IMR-90 (cell line): Measurements from ENCODE around the gene GRIK3. TPM values are rescaled to one million over a fixed set of nuclear protein-coding genes. Genes with fewer than 3 reads are reported as not detected.

Source experiments
- ATAC-seq: fragments of 200-7000 bp; cut with Tn5 transposase; 2 replicates; pipeline ENCODE4 v1.9.1; 2020; ENCODE audit warnings: low read depth, mild to moderate bottlenecking, moderate library complexity
- BruUV-seq: library from RNA; stranded (reverse); fragments of 400-500 nt; replicated peaks from 2 replicates; lab custom pipeline; 2021; lab: Mats Ljungman, UMichigan
- CTCF ChIA-PET: fragments of 300-600 bp; formaldehyde crosslinking; extraction: SDS; loops from one replicate; lab custom pipeline; 2021; ENCODE audit warnings: antibody characterized with exemption; lab: Yijun Ruan, JAX
- POLR2A ChIA-PET: fragments of 300-600 bp; sonication (Branson Sonifier 250); formaldehyde crosslinking; loops from one replicate; lab custom pipeline; 2022; ENCODE audit warnings: antibody characterized with exemption; ENCODE audit not compliant: unreplicated experiment; lab: Charles Lee
- DNase-seq: peaks from one replicate; pipeline ENCODE4 v3.0.0; 2013
- H2AFZ ChIP-seq: replicated peaks from 2 replicates; pipeline ENCODE3; 2013; ENCODE audit warnings: low read length, mild to moderate bottlenecking; ENCODE audit not compliant: poor library complexity
- H2AK5ac ChIP-seq: 2 replicates; pipeline ENCODE4 v1.6.1; 2013; ENCODE audit warnings: low read depth, low read length, inconsistent platforms
- H2AK9ac ChIP-seq: replicated peaks from 2 replicates; pipeline ENCODE3; 2013; ENCODE audit warnings: mild to moderate bottlenecking, low read depth, low read length, moderate library complexity; ENCODE audit not compliant: poor library complexity
- H2BK120ac ChIP-seq: 2 replicates; pipeline ENCODE4 v1.6.1; 2013; ENCODE audit warnings: low read depth, low read length, inconsistent platforms
- H2BK15ac ChIP-seq: 3 replicates; pipeline ENCODE4 v1.6.1; 2013; ENCODE audit warnings: low read depth, low read length, inconsistent platforms
- H2BK20ac ChIP-seq: 2 replicates; pipeline ENCODE4 v1.6.1; 2013; ENCODE audit warnings: low read depth, mild to moderate bottlenecking, inconsistent platforms, low read length, moderate library complexity
- H2BK5ac ChIP-seq: 2 replicates; pipeline ENCODE4 v1.6.1; 2013; ENCODE audit warnings: mild to moderate bottlenecking, low read depth, low read length, inconsistent platforms; ENCODE audit not compliant: poor library complexity, severe bottlenecking
- H3K14ac ChIP-seq: replicated peaks from 2 replicates; pipeline ENCODE4 v1.6.1; 2013; ENCODE audit warnings: low read depth, low read length, inconsistent platforms
- H3K18ac ChIP-seq: 2 replicates; pipeline ENCODE4 v1.6.1; 2013; ENCODE audit warnings: low read depth, low read length, control low read depth
- H3K23ac ChIP-seq: 2 replicates; pipeline ENCODE4 v1.6.1; 2013; ENCODE audit warnings: low read depth, low read length, inconsistent platforms
- H3K27ac ChIP-seq: 2 replicates; pipeline ENCODE4 v1.5.1; 2013; ENCODE audit warnings: mild to moderate bottlenecking, control low read depth, low read length; ENCODE audit not compliant: insufficient read depth
- H3K27me3 ChIP-seq: 2 replicates; pipeline ENCODE4 v1.6.1; 2013; ENCODE audit warnings: low read length; ENCODE audit not compliant: control insufficient read depth, insufficient read depth
- H3K36me3 ChIP-seq: 2 replicates; pipeline ENCODE4 v1.6.1; 2013; ENCODE audit warnings: low read length, mixed read lengths; ENCODE audit not compliant: control insufficient read depth, insufficient read depth
- H3K4ac ChIP-seq: 2 replicates; pipeline ENCODE4 v1.6.1; 2013; ENCODE audit warnings: low read depth, low read length, inconsistent platforms
- H3K4me1 ChIP-seq: 2 replicates; pipeline ENCODE4 v1.6.1; 2013; ENCODE audit warnings: low read length, mixed read lengths; ENCODE audit not compliant: control insufficient read depth, insufficient read depth
- H3K4me2 ChIP-seq: 2 replicates; pipeline ENCODE4 v1.6.1; 2013; ENCODE audit warnings: low read depth, mild to moderate bottlenecking, control low read depth, low read length, moderate library complexity
- H3K4me3 ChIP-seq: 2 replicates; pipeline ENCODE4 v1.5.1; 2013; ENCODE audit warnings: low read depth, mild to moderate bottlenecking, control low read depth, low read length, moderate library complexity; ENCODE audit not compliant: insufficient read depth
- H3K56ac ChIP-seq: 2 replicates; pipeline ENCODE4 v1.6.1; 2013; ENCODE audit warnings: low read length, inconsistent platforms; ENCODE audit not compliant: insufficient read depth; ENCODE audit errors: extremely low read depth
- H3K79me1 ChIP-seq, 2 experiments: 2 replicates each; pipeline ENCODE4 v1.6.1; 2013; ENCODE audit warnings: low read length in 2 of 2, inconsistent platforms in 1 of 2, low read depth in 1 of 2
- H3K9ac ChIP-seq: 2 replicates; pipeline ENCODE4 v1.6.1; 2013; ENCODE audit warnings: low read depth, low read length, control low read depth
- H3K9me1 ChIP-seq: 2 replicates; pipeline ENCODE4 v1.6.1; 2013; ENCODE audit warnings: low read length, inconsistent platforms; ENCODE audit not compliant: insufficient read depth
- H3K9me3 ChIP-seq: 2 replicates; pipeline ENCODE4 v1.6.1; 2013; ENCODE audit warnings: low read length; ENCODE audit not compliant: control insufficient read depth, insufficient read depth
- H4K20me1 ChIP-seq: 2 replicates; pipeline ENCODE4 v1.6.1; 2013; ENCODE audit warnings: low read length, inconsistent platforms; ENCODE audit not compliant: insufficient read depth
- H4K5ac ChIP-seq: 2 replicates; pipeline ENCODE4 v1.6.1; 2013; ENCODE audit warnings: mild to moderate bottlenecking, low read depth, low read length, control low read depth
- H4K8ac ChIP-seq, 2 experiments: 2 replicates each; pipeline ENCODE4 v1.6.1; 2013; ENCODE audit warnings: low read depth in 2 of 2, low read length in 2 of 2, control low read depth in 1 of 2, inconsistent platforms in 1 of 2
- H4K91ac ChIP-seq: 2 replicates; pipeline ENCODE4 v1.6.1; 2013; ENCODE audit warnings: low read depth, low read length, inconsistent platforms; ENCODE audit not compliant: insufficient read depth
- BHLHE40 ChIP-seq: fragments of 150-350 bp; IDR thresholded peaks from 2 replicates; pipeline ENCODE4 v1.6.1; 2016; ENCODE audit warnings: mild to moderate bottlenecking, low read depth, low read length
- CEBPB ChIP-seq: IDR thresholded peaks from 2 replicates; pipeline ENCODE4 v1.6.1; 2012; ENCODE audit warnings: low read depth, low read length, improper control_type of control experiment
- CHD1 ChIP-seq: IDR thresholded peaks from 2 replicates; pipeline ENCODE4 v1.6.1; 2012; ENCODE audit warnings: low read depth, low read length, improper control_type of control experiment
- FOS ChIP-seq: fragments of 150-350 bp; IDR thresholded peaks from 2 replicates; pipeline ENCODE4 v1.6.1; 2016; ENCODE audit warnings: low read depth, low read length
- MAFK ChIP-seq: IDR thresholded peaks from 2 replicates; pipeline ENCODE4 v1.6.1; 2012; ENCODE audit warnings: low read depth, low read length, improper control_type of control experiment
- MAZ ChIP-seq: IDR thresholded peaks from 2 replicates; pipeline ENCODE4 v1.6.1; 2012; ENCODE audit warnings: low read depth, mild to moderate bottlenecking, low read length, improper control_type of control experiment, moderate library complexity, borderline replicate concordance
- MXI1 ChIP-seq: IDR thresholded peaks from 2 replicates; pipeline ENCODE4 v1.6.1; 2012; ENCODE audit warnings: low read depth, mild to moderate bottlenecking, low read length, moderate library complexity, borderline replicate concordance
- NFE2L2 ChIP-seq: fragments of 150-350 bp; IDR thresholded peaks from 2 replicates; pipeline ENCODE4 v1.6.1; 2016; ENCODE audit warnings: low read depth, mild to moderate bottlenecking, low read length
- POLR2A ChIP-seq: IDR thresholded peaks from 2 replicates; pipeline ENCODE4 v1.6.1; 2012; ENCODE audit warnings: mild to moderate bottlenecking, low read depth, low read length
- RAD21 ChIP-seq: IDR thresholded peaks from 2 replicates; pipeline ENCODE4 v1.6.1; 2012; ENCODE audit warnings: low read length, improper control_type of control experiment
- RCOR1 ChIP-seq: IDR thresholded peaks from 2 replicates; pipeline ENCODE4 v1.6.1; 2012; ENCODE audit warnings: mild to moderate bottlenecking, low read length, improper control_type of control experiment; ENCODE audit not compliant: insufficient replicate concordance
- RFX5 ChIP-seq: IDR thresholded peaks from 2 replicates; pipeline ENCODE4 v1.8.0; 2012; ENCODE audit warnings: low read depth, mild to moderate bottlenecking, low read length, moderate library complexity
- SMC3 ChIP-seq: fragments of 150-350 bp; IDR thresholded peaks from 2 replicates; pipeline ENCODE4 v1.6.1; 2016; ENCODE audit warnings: low read depth, mild to moderate bottlenecking, antibody characterized with exemption, low read length, moderate library complexity
- USF2 ChIP-seq: fragments of 150-350 bp; IDR thresholded peaks from 2 replicates; pipeline ENCODE4 v1.6.1; 2017; ENCODE audit warnings: mild to moderate bottlenecking, antibody characterized with exemption, low read length, low read depth
- WGBS, 2 experiments: methylation state at CpG; one replicate each; pipeline versions ENCODE4 v1.1.5 to v1.1.7; 2013; ENCODE audit warnings: missing lambda C conversion rate in 2 of 2; ENCODE audit not compliant: insufficient read length in 1 of 2; ENCODE audit errors: extremely low coverage in 2 of 2; 5-methylcytosine and 5-hydroxymethylcytosine counted together
- dilution Hi-C: fragments of 300-500 bp; cut with HindIII; formaldehyde crosslinking; loops from one replicate; pipeline ENCODE4 v1.14.3; 2018; ENCODE audit warnings: low sequenced_read_pairs; ENCODE audit not compliant: unreplicated experiment
- in situ Hi-C: fragments of 300-500 bp; cut with MboI; formaldehyde crosslinking; loops from 3 replicates; pipeline ENCODE4 v1.14.3; 2019; ENCODE audit warnings: low sequenced_read_pairs, inconsistent platforms, mixed read lengths
- intact Hi-C: fragments of 100-400 bp; cut with micrococcal nuclease; formaldehyde crosslinking; loops from 2 replicates; pipeline ENCODE4 v1.10.0; 2022
- polyA plus RNA-seq, 3 experiments: library from polyadenylated mRNA; depleted of rRNA; stranded (reverse); fragments of >200 nt; gene quantifications; 2 replicates each; pipeline ENCODE4 v1.2.3, GENCODE V29; 2012; ENCODE audit warnings: low replicate concordance in 1 of 3
- total RNA-seq: library from RNA; depleted of rRNA; stranded (reverse); fragments of >200 nt; gene quantifications from 2 replicates; pipeline ENCODE4 v1.2.3, GENCODE V29; 2012
- TF ChIP-seq, protein P1 (sequence below): conservative IDR thresholded peaks from 2 replicates; pipeline ENCODE4 v1.5.1; 2012; ENCODE audit warnings: mild to moderate bottlenecking, low read depth, low read length, improper control_type of control experiment
- TF ChIP-seq, protein P2 (sequence below): fragments of 150-350 bp; IDR thresholded peaks from 2 replicates; pipeline ENCODE4 v1.6.1; 2016; ENCODE audit warnings: low read depth, mild to moderate bottlenecking, low read length, moderate library complexity, borderline replicate concordance

The GRIK3 gene
- total and polyA plus RNA-seq, 2 of the 4 experiments (the other 2 are of a cell fraction), result not detected

GRCh38 chr1:36857754-36858153, 176.6 kb downstream of the GRIK3 start:
- intact Hi-C loops, result no loop called here
- DNase-seq, result no peak
- CTCF ChIA-PET, result interaction anchor here (0.9 kb wide), 1 partner anchor 197 kb away, joined by 3 read pairs; no protein-coding TSS in a partner anchor

More at GRCh38 chr1:36857754-36858153, 176.6 kb downstream of the GRIK3 start:
- no TSS peak for BruUV-seq
- POLR2A ChIA-PET, result no interaction called here
- Histone ChIP-seq H3K27me3 (no peaks in the 10 kb centered on the region), H4K5ac (no peak overlapping the region), H2BK15ac (no peak overlapping the region), H3K4me2 (no peak overlapping the region), H3K23ac (no peak overlapping the region), H2BK120ac (no peak overlapping the region), H3K14ac (no peak overlapping the region), H3K4me3 (no peak overlapping the region), H4K20me1 (no peaks in the 10 kb centered on the region), H2BK5ac (no peak overlapping the region), H3K9me3 (no peaks in the 10 kb centered on the region), H4K91ac (no peak overlapping the region), H3K18ac (no peak overlapping the region), H2BK20ac (no peak overlapping the region), H4K8ac (no peak overlapping the region), H2AK5ac (no peak overlapping the region), H3K4ac (no peak overlapping the region), H3K79me1 (no peaks in the 10 kb centered on the region), H3K56ac (no peak overlapping the region), H3K4me1 (no peaks in the 10 kb centered on the region), H3K9ac (no peak overlapping the region), H2AK9ac (no peak overlapping the region), H3K9me1 (no peaks in the 10 kb centered on the region), H3K36me3 (no peaks in the 10 kb centered on the region), H2AFZ (peak overlapping the region; percentile 23), H3K27ac (no peak overlapping the region)
- dilution Hi-C loops (no loop called here), in situ Hi-C loops (no loop called here)
- no peak for ATAC-seq
- TF ChIP-seq RAD21, result no peak
- TF ChIP-seq FOS, result no peak
- TF ChIP-seq, protein P1, sequence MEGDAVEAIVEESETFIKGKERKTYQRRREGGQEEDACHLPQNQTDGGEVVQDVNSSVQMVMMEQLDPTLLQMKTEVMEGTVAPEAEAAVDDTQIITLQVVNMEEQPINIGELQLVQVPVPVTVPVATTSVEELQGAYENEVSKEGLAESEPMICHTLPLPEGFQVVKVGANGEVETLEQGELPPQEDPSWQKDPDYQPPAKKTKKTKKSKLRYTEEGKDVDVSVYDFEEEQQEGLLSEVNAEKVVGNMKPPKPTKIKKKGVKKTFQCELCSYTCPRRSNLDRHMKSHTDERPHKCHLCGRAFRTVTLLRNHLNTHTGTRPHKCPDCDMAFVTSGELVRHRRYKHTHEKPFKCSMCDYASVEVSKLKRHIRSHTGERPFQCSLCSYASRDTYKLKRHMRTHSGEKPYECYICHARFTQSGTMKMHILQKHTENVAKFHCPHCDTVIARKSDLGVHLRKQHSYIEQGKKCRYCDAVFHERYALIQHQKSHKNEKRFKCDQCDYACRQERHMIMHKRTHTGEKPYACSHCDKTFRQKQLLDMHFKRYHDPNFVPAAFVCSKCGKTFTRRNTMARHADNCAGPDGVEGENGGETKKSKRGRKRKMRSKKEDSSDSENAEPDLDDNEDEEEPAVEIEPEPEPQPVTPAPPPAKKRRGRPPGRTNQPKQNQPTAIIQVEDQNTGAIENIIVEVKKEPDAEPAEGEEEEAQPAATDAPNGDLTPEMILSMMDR, result no peak
- TF ChIP-seq NFE2L2, result no peak
- no peak for TF ChIP-seq MXI1
- no peak for TF ChIP-seq CHD1
- TF ChIP-seq MAZ, result no peak
- TF ChIP-seq RCOR1, result no peak
- TF ChIP-seq POLR2A, result no peak
- TF ChIP-seq CEBPB, result no peak
- no peak for TF ChIP-seq MAFK
- TF ChIP-seq USF2, result no peak
- no peak for TF ChIP-seq SMC3
- TF ChIP-seq, protein P2, sequence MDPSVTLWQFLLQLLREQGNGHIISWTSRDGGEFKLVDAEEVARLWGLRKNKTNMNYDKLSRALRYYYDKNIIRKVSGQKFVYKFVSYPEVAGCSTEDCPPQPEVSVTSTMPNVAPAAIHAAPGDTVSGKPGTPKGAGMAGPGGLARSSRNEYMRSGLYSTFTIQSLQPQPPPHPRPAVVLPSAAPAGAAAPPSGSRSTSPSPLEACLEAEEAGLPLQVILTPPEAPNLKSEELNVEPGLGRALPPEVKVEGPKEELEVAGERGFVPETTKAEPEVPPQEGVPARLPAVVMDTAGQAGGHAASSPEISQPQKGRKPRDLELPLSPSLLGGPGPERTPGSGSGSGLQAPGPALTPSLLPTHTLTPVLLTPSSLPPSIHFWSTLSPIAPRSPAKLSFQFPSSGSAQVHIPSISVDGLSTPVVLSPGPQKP, result no peak
- TF ChIP-seq BHLHE40, result no peak
- no peak for TF ChIP-seq RFX5
- no CpG with 5 or more reads among the region's 5 CpGs for WGBS, 2 experiments
